IPS DF 4.7 (cell line): Measurements from ENCODE around the gene ZNF547.

ENCODE experiments used
- DNase-seq: peaks from one replicate; pipeline ENCODE4 v3.0.0-alpha.2; 2013; ENCODE audit warnings: low spot score; ENCODE audit errors: extremely low read depth

Gene ZNF547

GRCh38 chr19:57362997-57363687 is at the start of gene ZNF547, which contains the start of gene TRAPPC2B:
ZNF547 (plus strand) TSS chr19:57363551; CDS start chr19:57368556, 5,005 bp downstream.
TRAPPC2B (plus strand) TSS chr19:57363551; CDS start chr19:57364834, 1,283 bp downstream.
- peak; percentile 96 for DNase-seq

- DNase-seq: no peak
Observed at GRCh38 chr19:57314146-57314545, 49.2 kb upstream of the ZNF547 start.

- no peak for DNase-seq
Observed at GRCh38 chr19:57317503-57317902, 45.8 kb upstream of the ZNF547 start.

GRCh38 chr19:57319869-57320179 is 43.5 kb upstream of the ZNF547 start:
- DNase-seq: no peak

GRCh38 chr19:57320180-57321084 is 42.9 kb upstream of the ZNF547 start, which contains the start of gene ZNF543:
ZNF543 (plus strand) TSS chr19:57320472; CDS start chr19:57320854, 382 bp downstream.
- peak; percentile 90 for DNase-seq

GRCh38 chr19:57321116-57321515 is 42.2 kb upstream of the ZNF547 start:
- no peak for DNase-seq

GRCh38 chr19:57321751-57322150 is 41.6 kb upstream of the ZNF547 start:
- no peak for DNase-seq

- no peak for DNase-seq
Observed at GRCh38 chr19:57324992-57325391, 38.4 kb upstream of the ZNF547 start.

GRCh38 chr19:57327993-57328392 is 35.4 kb upstream of the ZNF547 start:
- DNase-seq: no peak

- DNase-seq: no peak
Observed at GRCh38 chr19:57334191-57334590, 29.2 kb upstream of the ZNF547 start.

GRCh38 chr19:57338877-57339276 is 24.5 kb upstream of the ZNF547 start:
- no peak for DNase-seq

GRCh38 chr19:57342582-57342981 is 20.8 kb upstream of the ZNF547 start:
- DNase-seq: no peak

GRCh38 chr19:57348136-57348535 is 15.2 kb upstream of the ZNF547 start:
- DNase-seq: no peak

GRCh38 chr19:57350877-57351805 is 12.2 kb upstream of the ZNF547 start, which contains the start of gene ZNF304:
ZNF304 (plus strand) TSS chr19:57351271; CDS start chr19:57351665, 394 bp downstream.
- peak; percentile 85 for DNase-seq

- no peak for DNase-seq
Observed at GRCh38 chr19:57351867-57352266, 11.5 kb upstream of the ZNF547 start.

GRCh38 chr19:57355916-57356315 is 7.4 kb upstream of the ZNF547 start:
- DNase-seq: no peak

GRCh38 chr19:57357406-57357805 is 5.9 kb upstream of the ZNF547 start:
- no peak for DNase-seq

GRCh38 chr19:57359300-57359699 is 4.1 kb upstream of the ZNF547 start:
- no peak for DNase-seq

- DNase-seq: no peak
Observed at GRCh38 chr19:57362419-57362818, 932 bp upstream of the ZNF547 start.

GRCh38 chr19:57363688-57364181 is 384 bp downstream of the ZNF547 start:
- DNase-seq: no peak

GRCh38 chr19:57366776-57367175 is 3.4 kb downstream of the ZNF547 start:
- DNase-seq: no peak
